CD4-positive, alpha-beta T cell treated with Interleukin-10 for 1 hour (primary cell): ENCODE results near the gene VOPP1.
"Not testable (repeated sequence)": the region's sequence is repeated elsewhere in the genome, so short reads cannot be mapped to it uniquely, and the experiment has no call there.

Source experiments
- DNase-seq: peaks from one replicate; pipeline ENCODE4 v3.0.0-alpha.2; 2020

VOPP1 gene

GRCh38 chr7:55484834-55485233 is 87.5 kb downstream of the VOPP1 start:
- no peak for DNase-seq

- DNase-seq, result no peak
Observed at GRCh38 chr7:55484241-55484640, 88.1 kb downstream of the VOPP1 start.

- DNase-seq, result no peak
Observed at GRCh38 chr7:55483046-55483445, 89.3 kb downstream of the VOPP1 start.

GRCh38 chr7:55481155-55481554 is 91.1 kb downstream of the VOPP1 start:
- DNase-seq, result no peak

- no peak for DNase-seq
Observed at GRCh38 chr7:55478700-55479099, 93.6 kb downstream of the VOPP1 start.

GRCh38 chr7:55477781-55478374 is 94.4 kb downstream of the VOPP1 start:
- no peak for DNase-seq

GRCh38 chr7:55476852-55477780 is 95.2 kb downstream of the VOPP1 start:
- DNase-seq, result no peak

GRCh38 chr7:55475855-55476803 is 96.2 kb downstream of the VOPP1 start:
- DNase-seq, result no peak

GRCh38 chr7:55474944-55475854 is 97.1 kb downstream of the VOPP1 start:
- peak; percentile 48 for DNase-seq

GRCh38 chr7:55473932-55474331 is 98.4 kb downstream of the VOPP1 start:
- DNase-seq, result no peak

- DNase-seq, result no peak
Observed at GRCh38 chr7:55472928-55473725, 99.2 kb downstream of the VOPP1 start.

GRCh38 chr7:55472406-55472805 is 99.9 kb downstream of the VOPP1 start:
- not testable (repeated sequence) for DNase-seq

- not testable (repeated sequence) for DNase-seq
Observed at GRCh38 chr7:55471594-55471993, 100.7 kb downstream of the VOPP1 start.

- no peak for DNase-seq
Observed at GRCh38 chr7:55470261-55470660, 102.0 kb downstream of the VOPP1 start.

GRCh38 chr7:55469721-55470120 is 102.6 kb downstream of the VOPP1 start:
- no peak for DNase-seq

GRCh38 chr7:55469271-55469681 is 103.0 kb downstream of the VOPP1 start:
- peak; percentile 51 for DNase-seq

GRCh38 chr7:55468495-55468894 is 103.8 kb downstream of the VOPP1 start:
- DNase-seq, result no peak

- no peak for DNase-seq
Observed at GRCh38 chr7:55467047-55467593, 105.2 kb downstream of the VOPP1 start.

GRCh38 chr7:55465691-55466090 is 106.6 kb downstream of the VOPP1 start:
- DNase-seq, result no peak

GRCh38 chr7:55464422-55464821 is 107.9 kb downstream of the VOPP1 start:
- DNase-seq, result no peak
